IMR-90 (cell line): Measurements from ENCODE around the gene CLEC9A. TPM values are rescaled to one million over a fixed set of nuclear protein-coding genes. Genes with fewer than 3 reads are reported as not detected.

Experiments used
- ATAC-seq: fragments of 200-7000 bp; cut with Tn5 transposase; 2 replicates; pipeline ENCODE4 v1.9.1; 2020; ENCODE audit warnings: low read depth, mild to moderate bottlenecking, moderate library complexity
- BruUV-seq: library from RNA; stranded (reverse); fragments of 400-500 nt; replicated peaks from 2 replicates; lab custom pipeline; 2021; lab: Mats Ljungman, UMichigan
- CTCF ChIA-PET: fragments of 300-600 bp; formaldehyde crosslinking; extraction: SDS; loops from one replicate; lab custom pipeline; 2021; ENCODE audit warnings: antibody characterized with exemption; lab: Yijun Ruan, JAX
- POLR2A ChIA-PET: fragments of 300-600 bp; sonication (Branson Sonifier 250); formaldehyde crosslinking; loops from one replicate; lab custom pipeline; 2022; ENCODE audit warnings: antibody characterized with exemption; ENCODE audit not compliant: unreplicated experiment; lab: Charles Lee
- DNase-seq: peaks from one replicate; pipeline ENCODE4 v3.0.0; 2013
- H2AFZ ChIP-seq: replicated peaks from 2 replicates; pipeline ENCODE3; 2013; ENCODE audit warnings: low read length, mild to moderate bottlenecking; ENCODE audit not compliant: poor library complexity
- H2AK5ac ChIP-seq: 2 replicates; pipeline ENCODE4 v1.6.1; 2013; ENCODE audit warnings: low read depth, low read length, inconsistent platforms
- H2AK9ac ChIP-seq: replicated peaks from 2 replicates; pipeline ENCODE3; 2013; ENCODE audit warnings: mild to moderate bottlenecking, low read depth, low read length, moderate library complexity; ENCODE audit not compliant: poor library complexity
- H2BK120ac ChIP-seq: 2 replicates; pipeline ENCODE4 v1.6.1; 2013; ENCODE audit warnings: low read depth, low read length, inconsistent platforms
- H2BK15ac ChIP-seq: 3 replicates; pipeline ENCODE4 v1.6.1; 2013; ENCODE audit warnings: low read depth, low read length, inconsistent platforms
- H2BK20ac ChIP-seq: 2 replicates; pipeline ENCODE4 v1.6.1; 2013; ENCODE audit warnings: low read depth, mild to moderate bottlenecking, inconsistent platforms, low read length, moderate library complexity
- H2BK5ac ChIP-seq: 2 replicates; pipeline ENCODE4 v1.6.1; 2013; ENCODE audit warnings: mild to moderate bottlenecking, low read depth, low read length, inconsistent platforms; ENCODE audit not compliant: poor library complexity, severe bottlenecking
- H3K14ac ChIP-seq: replicated peaks from 2 replicates; pipeline ENCODE4 v1.6.1; 2013; ENCODE audit warnings: low read depth, low read length, inconsistent platforms
- H3K18ac ChIP-seq: 2 replicates; pipeline ENCODE4 v1.6.1; 2013; ENCODE audit warnings: low read depth, low read length, control low read depth
- H3K23ac ChIP-seq: 2 replicates; pipeline ENCODE4 v1.6.1; 2013; ENCODE audit warnings: low read depth, low read length, inconsistent platforms
- H3K27ac ChIP-seq: 2 replicates; pipeline ENCODE4 v1.5.1; 2013; ENCODE audit warnings: mild to moderate bottlenecking, control low read depth, low read length; ENCODE audit not compliant: insufficient read depth
- H3K27me3 ChIP-seq: 2 replicates; pipeline ENCODE4 v1.6.1; 2013; ENCODE audit warnings: low read length; ENCODE audit not compliant: control insufficient read depth, insufficient read depth
- H3K36me3 ChIP-seq: 2 replicates; pipeline ENCODE4 v1.6.1; 2013; ENCODE audit warnings: low read length, mixed read lengths; ENCODE audit not compliant: control insufficient read depth, insufficient read depth
- H3K4ac ChIP-seq: 2 replicates; pipeline ENCODE4 v1.6.1; 2013; ENCODE audit warnings: low read depth, low read length, inconsistent platforms
- H3K4me1 ChIP-seq: 2 replicates; pipeline ENCODE4 v1.6.1; 2013; ENCODE audit warnings: low read length, mixed read lengths; ENCODE audit not compliant: control insufficient read depth, insufficient read depth
- H3K4me2 ChIP-seq: 2 replicates; pipeline ENCODE4 v1.6.1; 2013; ENCODE audit warnings: low read depth, mild to moderate bottlenecking, control low read depth, low read length, moderate library complexity
- H3K4me3 ChIP-seq: 2 replicates; pipeline ENCODE4 v1.5.1; 2013; ENCODE audit warnings: low read depth, mild to moderate bottlenecking, control low read depth, low read length, moderate library complexity; ENCODE audit not compliant: insufficient read depth
- H3K56ac ChIP-seq: 2 replicates; pipeline ENCODE4 v1.6.1; 2013; ENCODE audit warnings: low read length, inconsistent platforms; ENCODE audit not compliant: insufficient read depth; ENCODE audit errors: extremely low read depth
- H3K79me1 ChIP-seq, 2 experiments: 2 replicates each; pipeline ENCODE4 v1.6.1; 2013; ENCODE audit warnings: low read length in 2 of 2, inconsistent platforms in 1 of 2, low read depth in 1 of 2
- H3K9ac ChIP-seq: 2 replicates; pipeline ENCODE4 v1.6.1; 2013; ENCODE audit warnings: low read depth, low read length, control low read depth
- H3K9me1 ChIP-seq: 2 replicates; pipeline ENCODE4 v1.6.1; 2013; ENCODE audit warnings: low read length, inconsistent platforms; ENCODE audit not compliant: insufficient read depth
- H3K9me3 ChIP-seq: 2 replicates; pipeline ENCODE4 v1.6.1; 2013; ENCODE audit warnings: low read length; ENCODE audit not compliant: control insufficient read depth, insufficient read depth
- H4K20me1 ChIP-seq: 2 replicates; pipeline ENCODE4 v1.6.1; 2013; ENCODE audit warnings: low read length, inconsistent platforms; ENCODE audit not compliant: insufficient read depth
- H4K5ac ChIP-seq: 2 replicates; pipeline ENCODE4 v1.6.1; 2013; ENCODE audit warnings: mild to moderate bottlenecking, low read depth, low read length, control low read depth
- H4K8ac ChIP-seq, 2 experiments: 2 replicates each; pipeline ENCODE4 v1.6.1; 2013; ENCODE audit warnings: low read depth in 2 of 2, low read length in 2 of 2, control low read depth in 1 of 2, inconsistent platforms in 1 of 2
- H4K91ac ChIP-seq: 2 replicates; pipeline ENCODE4 v1.6.1; 2013; ENCODE audit warnings: low read depth, low read length, inconsistent platforms; ENCODE audit not compliant: insufficient read depth
- BHLHE40 ChIP-seq: fragments of 150-350 bp; IDR thresholded peaks from 2 replicates; pipeline ENCODE4 v1.6.1; 2016; ENCODE audit warnings: mild to moderate bottlenecking, low read depth, low read length
- CHD1 ChIP-seq: IDR thresholded peaks from 2 replicates; pipeline ENCODE4 v1.6.1; 2012; ENCODE audit warnings: low read depth, low read length, improper control_type of control experiment
- ELK1 ChIP-seq: fragments of 150-350 bp; IDR thresholded peaks from 2 replicates; pipeline ENCODE4 v1.6.1; 2016; ENCODE audit warnings: low read depth, mild to moderate bottlenecking, low read length, moderate library complexity, borderline replicate concordance
- MAZ ChIP-seq: IDR thresholded peaks from 2 replicates; pipeline ENCODE4 v1.6.1; 2012; ENCODE audit warnings: low read depth, mild to moderate bottlenecking, low read length, improper control_type of control experiment, moderate library complexity, borderline replicate concordance
- NFE2L2 ChIP-seq: fragments of 150-350 bp; IDR thresholded peaks from 2 replicates; pipeline ENCODE4 v1.6.1; 2016; ENCODE audit warnings: low read depth, mild to moderate bottlenecking, low read length
- POLR2A ChIP-seq: IDR thresholded peaks from 2 replicates; pipeline ENCODE4 v1.6.1; 2012; ENCODE audit warnings: mild to moderate bottlenecking, low read depth, low read length
- RAD21 ChIP-seq: IDR thresholded peaks from 2 replicates; pipeline ENCODE4 v1.6.1; 2012; ENCODE audit warnings: low read length, improper control_type of control experiment
- RCOR1 ChIP-seq: IDR thresholded peaks from 2 replicates; pipeline ENCODE4 v1.6.1; 2012; ENCODE audit warnings: mild to moderate bottlenecking, low read length, improper control_type of control experiment; ENCODE audit not compliant: insufficient replicate concordance
- USF2 ChIP-seq: fragments of 150-350 bp; IDR thresholded peaks from 2 replicates; pipeline ENCODE4 v1.6.1; 2017; ENCODE audit warnings: mild to moderate bottlenecking, antibody characterized with exemption, low read length, low read depth
- WGBS, 2 experiments: methylation state at CpG; one replicate each; pipeline versions ENCODE4 v1.1.5 to v1.1.7; 2013; ENCODE audit warnings: missing lambda C conversion rate in 2 of 2; ENCODE audit not compliant: insufficient read length in 1 of 2; ENCODE audit errors: extremely low coverage in 2 of 2; 5-methylcytosine and 5-hydroxymethylcytosine counted together
- dilution Hi-C: fragments of 300-500 bp; cut with HindIII; formaldehyde crosslinking; loops from one replicate; pipeline ENCODE4 v1.14.3; 2018; ENCODE audit warnings: low sequenced_read_pairs; ENCODE audit not compliant: unreplicated experiment
- in situ Hi-C: fragments of 300-500 bp; cut with MboI; formaldehyde crosslinking; loops from 3 replicates; pipeline ENCODE4 v1.14.3; 2019; ENCODE audit warnings: low sequenced_read_pairs, inconsistent platforms, mixed read lengths
- intact Hi-C: fragments of 100-400 bp; cut with micrococcal nuclease; formaldehyde crosslinking; loops from 2 replicates; pipeline ENCODE4 v1.10.0; 2022
- polyA plus RNA-seq, 3 experiments: library from polyadenylated mRNA; depleted of rRNA; stranded (reverse); fragments of >200 nt; gene quantifications; 2 replicates each; pipeline ENCODE4 v1.2.3, GENCODE V29; 2012; ENCODE audit warnings: low replicate concordance in 1 of 3
- total RNA-seq: library from RNA; depleted of rRNA; stranded (reverse); fragments of >200 nt; gene quantifications from 2 replicates; pipeline ENCODE4 v1.2.3, GENCODE V29; 2012

CLEC9A gene
- total and polyA plus RNA-seq, 2 of the 4 experiments (the other 2 are of a cell fraction) = not detected

- no peak overlapping the region for H3K9ac ChIP-seq
- H3K4me1 ChIP-seq = peaks cover 1% of the 10 kb centered on the region; the same call in 1 of the 2 replicates
- H2BK15ac ChIP-seq = no peak overlapping the region
- DNase-seq = no peak
- ChIA-PET CTCF (interaction anchor here (1.1 to 1.5 kb wide), 2 partner anchors 11 to 12 kb away, joined by 3 to 5 read pairs; no protein-coding TSS in a partner anchor), POLR2A (interaction anchor here (0.6 kb wide), 1 partner anchor 10 kb away, joined by 5 read pairs; no protein-coding TSS in a partner anchor)
- dilution Hi-C loops (no loop called here), in situ Hi-C loops (no loop called here), intact Hi-C loops (no loop called here)
- H2BK20ac ChIP-seq = no peak overlapping the region
- no peaks in the 10 kb centered on the region for H3K79me1 ChIP-seq
- no peak overlapping the region for H2AFZ ChIP-seq
- no peak overlapping the region for H3K4me2 ChIP-seq
- no peak overlapping the region for H4K5ac ChIP-seq
- no peaks in the 10 kb centered on the region for H3K36me3 ChIP-seq
- H3K9me1 ChIP-seq = no peaks in the 10 kb centered on the region
- H4K91ac ChIP-seq = no peak overlapping the region
- H2BK5ac ChIP-seq = no peak overlapping the region
- TF ChIP-seq RCOR1 (no peak), CHD1 (no peak), MAZ (no peak), POLR2A (no peak), NFE2L2 (no peak), BHLHE40 (no peak), ELK1 (no peak), USF2 (no peak), RAD21 (no peak)
- no peaks in the 10 kb centered on the region for H3K27me3 ChIP-seq
- no peak overlapping the region for H3K18ac ChIP-seq
- H2AK5ac ChIP-seq = no peak overlapping the region
- H3K56ac ChIP-seq = no peak overlapping the region
- no peak overlapping the region for H2AK9ac ChIP-seq
- no TSS peak for BruUV-seq
- no peak overlapping the region for H3K27ac ChIP-seq
- H3K9me3 ChIP-seq = no peaks in the 10 kb centered on the region
- no peak overlapping the region for H2BK120ac ChIP-seq
- H4K20me1 ChIP-seq = no peaks in the 10 kb centered on the region
- no peak overlapping the region for H3K14ac ChIP-seq
- ATAC-seq = no peak
- no peak overlapping the region for H4K8ac ChIP-seq
- H3K4ac ChIP-seq = no peak overlapping the region
- no peak overlapping the region for H3K4me3 ChIP-seq
- WGBS, 2 experiments = no CpG with 5 or more reads among the region's 1 CpG
- no peak overlapping the region for H3K23ac ChIP-seq
Observed at GRCh38 chr12:10101648-10102220, 71.3 kb downstream of the CLEC9A start.
